GM12892 (cell line): ENCODE measurements around the gene BDH1.

ENCODE experiments used
- DNase-seq: peaks from one replicate; pipeline ENCODE4 v3.0.0; 2011; ENCODE audit not compliant: insufficient read length
- FAIRE-seq: peaks from 2 replicates; lab custom pipeline; 2011; peaks lifted over from hg19 to GRCh38; lab: Jason Lieb, UNC
- POLR2A ChIP-seq: IDR thresholded peaks from 2 replicates; pipeline ENCODE4 v1.6.1; 2011; ENCODE audit warnings: low read depth, low read length, control low read depth
- POLR2AphosphoS5 ChIP-seq: IDR thresholded peaks from 2 replicates; pipeline ENCODE4 v1.6.1; 2011; ENCODE audit warnings: low read depth, low read length, control low read depth
- TAF1 ChIP-seq: IDR thresholded peaks from 2 replicates; pipeline ENCODE4 v1.6.1; 2011; ENCODE audit warnings: low read depth, mild to moderate bottlenecking, control low read depth, low read length, borderline replicate concordance

The BDH1 gene

DNA sequence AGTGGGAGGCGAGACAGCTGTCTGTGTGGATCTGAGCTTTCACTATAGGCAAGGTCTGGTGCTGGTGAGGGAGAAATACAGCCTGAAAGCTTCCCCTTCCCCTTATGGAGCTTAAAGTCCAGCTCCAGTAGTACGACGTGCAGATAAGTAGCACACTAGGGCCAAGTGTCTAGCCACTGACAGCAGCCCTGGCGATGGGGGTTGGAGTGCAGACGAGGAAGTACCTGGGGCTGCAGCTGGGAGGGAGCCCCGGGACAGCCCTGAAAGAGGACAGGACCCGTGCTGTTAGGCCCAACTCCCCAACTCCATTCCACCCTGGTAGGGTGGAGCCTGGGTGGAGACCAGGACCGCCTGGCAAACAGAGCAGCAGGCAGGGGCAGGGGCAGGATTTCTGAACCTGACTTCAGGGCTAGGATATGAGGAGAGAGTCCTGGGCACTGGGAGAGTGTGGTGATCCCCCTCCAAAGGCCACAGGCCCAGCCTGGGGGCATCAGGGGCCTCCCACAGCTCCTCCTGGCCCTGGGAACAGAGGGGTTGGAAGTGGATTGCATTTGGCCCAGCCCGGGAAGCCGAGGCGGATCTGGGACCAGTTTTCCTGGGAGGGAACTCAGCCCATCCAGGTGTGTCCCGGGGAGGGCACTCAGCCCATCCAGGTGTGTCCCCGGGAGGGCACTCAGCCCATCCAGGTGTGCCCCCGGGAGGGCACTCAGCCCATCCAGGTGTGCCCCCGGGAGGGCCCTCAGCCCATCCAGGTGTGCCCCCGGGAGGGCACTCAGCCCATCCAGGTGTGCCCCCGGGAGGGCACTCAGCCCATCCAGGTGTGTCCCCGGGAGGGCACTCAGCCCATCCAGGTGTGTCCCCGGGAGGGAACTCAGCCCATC, 42.8 kb downstream of the BDH1 start:
- no peak for TF ChIP-seq POLR2A
- no peak for TF ChIP-seq POLR2AphosphoS5
- no peak for TF ChIP-seq TAF1
- no peak for FAIRE-seq
- no peak for DNase-seq

DNA sequence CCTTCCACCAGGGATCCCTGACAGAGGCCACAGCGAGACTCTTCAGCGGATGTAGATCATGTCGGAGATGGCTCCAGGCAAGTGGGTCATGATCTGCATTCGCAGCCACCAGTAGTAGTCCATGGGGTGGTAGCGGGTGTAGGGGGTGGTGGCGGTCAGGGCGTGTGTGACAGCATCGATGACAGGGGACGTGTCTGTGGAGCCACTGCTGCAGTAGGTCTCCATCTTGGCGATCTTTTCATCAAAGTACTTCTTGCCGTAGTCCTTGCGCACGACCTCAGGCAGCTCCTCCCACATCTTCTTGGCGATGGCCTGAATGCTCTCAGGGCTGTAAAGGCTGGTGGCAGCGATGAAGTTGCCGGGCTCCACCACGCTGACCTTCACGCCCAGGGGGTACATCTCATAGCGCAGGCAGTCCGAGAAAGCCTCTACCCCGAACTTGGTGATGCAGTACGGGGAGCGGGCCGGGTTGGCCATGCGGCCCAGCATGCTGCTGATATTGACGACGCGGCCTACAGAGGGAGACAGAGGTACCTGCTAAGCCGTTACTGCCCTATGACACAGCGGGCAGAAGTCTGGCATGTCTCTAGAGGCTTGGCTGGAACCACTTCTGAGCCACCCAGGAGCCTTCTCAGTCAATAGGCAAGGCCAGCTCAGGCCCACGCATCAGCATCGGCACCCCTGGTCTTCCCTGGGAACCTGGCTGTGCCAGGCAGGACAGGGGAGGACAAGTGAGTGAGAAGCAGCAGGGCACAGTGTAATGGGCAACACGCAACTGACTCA, 43.7 kb downstream of the BDH1 start:
- FAIRE-seq (no peak), DNase-seq (no peak)
- no peak for TF ChIP-seq POLR2AphosphoS5
- no peak for TF ChIP-seq POLR2A
- TF ChIP-seq TAF1, result no peak

DNA sequence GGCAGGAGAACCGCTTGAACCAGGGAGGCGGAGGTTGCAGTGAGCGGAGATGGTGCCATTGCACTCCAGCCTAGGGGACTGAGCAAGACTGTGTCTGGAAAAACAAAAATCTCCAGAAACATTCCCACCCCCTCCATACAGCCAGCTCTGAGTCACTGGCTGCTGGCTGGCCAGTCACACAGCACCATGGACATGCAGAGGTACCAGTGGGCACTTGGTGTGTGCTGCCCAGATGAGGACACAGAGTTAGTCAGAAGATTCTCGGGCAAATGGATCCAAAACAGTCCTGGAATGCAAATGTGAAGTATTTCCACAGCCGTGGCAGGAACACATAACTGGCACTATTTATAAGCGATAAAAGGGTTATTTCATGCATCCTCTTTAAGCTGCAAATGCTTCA, 44.6 kb downstream of the BDH1 start:
- DNase-seq, result no peak
- TF ChIP-seq POLR2AphosphoS5 (no peak), POLR2A (no peak), TAF1 (no peak)
- FAIRE-seq, result no peak

DNA sequence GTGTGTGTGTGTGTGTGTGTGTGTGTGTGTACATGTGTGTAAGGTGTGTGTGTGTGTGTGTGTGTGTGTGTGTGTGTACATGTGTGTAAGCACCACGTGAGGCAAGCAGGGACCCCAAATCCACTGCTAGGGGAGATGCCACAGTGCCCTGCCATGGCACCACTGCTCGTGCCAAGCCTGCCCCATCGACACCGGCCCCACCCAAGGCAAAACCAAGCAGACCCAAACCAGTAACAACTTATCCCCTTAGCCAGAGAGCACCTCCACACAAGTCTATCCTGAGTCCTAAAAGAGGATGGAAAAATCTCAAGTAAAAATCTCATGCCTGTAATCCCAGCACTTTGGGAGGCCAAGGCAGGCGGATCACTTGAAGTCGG, 45.1 kb downstream of the BDH1 start:
- no peak for FAIRE-seq
- no peak for DNase-seq
- no peak for TF ChIP-seq POLR2AphosphoS5
- TF ChIP-seq POLR2A, result no peak
- TF ChIP-seq TAF1, result no peak

DNA sequence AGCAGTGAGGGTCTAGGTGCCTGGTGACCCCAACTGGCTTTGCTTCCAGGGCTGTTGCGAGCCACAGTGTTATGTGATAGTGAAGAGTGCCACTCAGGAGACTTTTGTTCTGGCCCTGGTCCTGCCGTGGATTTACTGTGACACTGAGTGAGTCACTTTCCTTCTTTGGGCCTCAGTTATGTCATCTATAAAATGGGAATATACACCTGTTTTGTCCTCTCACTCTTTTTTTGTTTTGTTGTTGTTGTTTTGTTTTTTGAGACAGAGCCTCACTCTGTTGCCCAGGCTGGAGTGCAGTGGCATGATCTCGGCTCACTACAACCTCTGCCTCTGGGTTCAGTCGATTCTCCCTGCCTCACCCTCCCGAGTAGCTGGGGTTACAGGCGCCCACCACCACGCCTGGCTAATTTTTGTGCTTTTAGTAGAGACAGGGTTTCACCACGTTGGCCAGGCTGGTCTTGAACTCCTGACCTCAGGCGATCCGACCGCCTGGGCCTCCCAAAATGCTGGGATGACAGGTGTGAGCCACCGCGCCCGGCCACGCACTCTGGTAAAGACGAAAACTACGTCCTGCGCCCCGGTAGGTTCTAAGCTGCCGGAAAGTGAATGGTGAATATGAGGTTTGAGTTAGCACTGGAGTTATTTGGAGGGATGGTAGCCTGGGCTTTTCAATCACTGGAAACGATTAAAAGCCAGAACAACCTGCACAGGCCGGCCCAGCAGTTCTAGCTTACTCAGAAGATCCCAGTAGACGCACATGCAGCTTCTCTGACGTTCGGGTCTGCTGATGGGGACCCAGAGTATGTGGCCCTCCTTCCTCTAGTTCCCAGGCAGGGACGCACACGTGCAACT, 46.6 kb downstream of the BDH1 start:
- FAIRE-seq (peak; percentile 24), DNase-seq (no peak)
- TF ChIP-seq POLR2A (no peak), POLR2AphosphoS5 (no peak), TAF1 (no peak)

GRCh38 chr3:197508461-197508860, 47.3 kb downstream of the BDH1 start:
- no peak for DNase-seq
- no peak for FAIRE-seq
- TF ChIP-seq TAF1 (no peak), POLR2AphosphoS5 (no peak), POLR2A (no peak)

GRCh38 chr3:197508051-197508451, 47.7 kb downstream of the BDH1 start:
- FAIRE-seq (no peak), DNase-seq (no peak)
- TF ChIP-seq TAF1, result no peak
- no peak for TF ChIP-seq POLR2A

DNA sequence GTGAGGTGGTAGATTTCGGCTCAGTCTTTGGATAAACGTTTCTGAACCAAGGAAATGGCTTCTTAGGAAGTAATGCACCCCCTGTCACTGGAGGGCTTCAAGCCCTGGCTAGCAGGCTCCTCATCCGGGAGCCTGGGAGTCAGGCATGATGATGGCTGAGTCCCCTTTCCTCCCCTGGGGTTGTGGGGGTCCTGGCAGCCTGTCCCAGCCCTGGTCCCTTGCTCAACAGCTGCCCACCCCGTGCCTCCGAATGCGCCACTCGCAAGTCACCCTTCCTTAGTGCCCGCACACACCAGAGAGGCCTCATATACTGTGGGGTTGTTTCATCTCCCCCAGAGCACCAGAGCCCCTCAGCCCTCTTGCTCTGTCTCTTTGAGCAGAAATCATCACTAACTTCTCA, 48.2 kb downstream of the BDH1 start:
- TF ChIP-seq TAF1 (no peak), POLR2AphosphoS5 (no peak), POLR2A (no peak)
- FAIRE-seq (no peak), DNase-seq (no peak)

- TF ChIP-seq POLR2A (no peak), POLR2AphosphoS5 (no peak), TAF1 (no peak)
- FAIRE-seq, result no peak
Observed at GRCh38 chr3:197507081-197507480, 48.7 kb downstream of the BDH1 start.

DNA sequence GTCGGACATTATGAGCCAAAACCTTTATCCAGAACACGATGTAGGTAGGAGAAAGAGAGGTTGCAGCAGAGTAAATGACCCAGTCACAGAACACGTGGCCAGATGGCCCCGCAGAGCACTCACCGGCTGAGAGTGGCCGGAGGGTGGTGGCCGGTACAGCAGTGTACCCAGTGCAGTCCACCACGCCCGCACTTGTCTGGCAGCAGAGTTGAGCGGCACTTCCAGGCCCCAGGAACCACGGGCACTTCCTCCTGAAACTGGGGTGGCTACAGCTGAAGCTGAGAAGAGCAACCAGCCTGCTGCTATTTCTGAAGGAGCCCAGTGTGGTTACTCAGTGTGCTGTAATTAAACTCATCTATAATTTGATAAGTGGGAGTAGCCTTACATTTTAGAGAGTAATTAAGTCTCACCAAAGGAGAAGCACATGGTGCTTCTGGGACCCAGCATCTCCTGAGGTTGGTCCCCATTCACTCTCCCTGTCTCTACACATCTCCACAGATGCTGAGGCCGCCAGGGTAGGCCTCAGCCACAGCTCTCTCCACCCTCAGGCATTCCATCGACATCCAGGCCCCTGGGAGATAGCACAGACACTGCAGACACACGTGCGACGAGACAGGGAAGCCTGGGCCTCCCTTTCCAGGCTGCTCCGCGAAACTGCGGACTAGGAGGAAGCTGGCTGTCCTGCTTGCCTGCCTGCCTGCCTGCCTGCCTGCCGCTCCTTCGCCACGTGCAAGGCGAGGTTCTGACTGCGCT, 49.8 kb downstream of the BDH1 start:
- DNase-seq (no peak), FAIRE-seq (no peak)
- TF ChIP-seq TAF1, result no peak
- TF ChIP-seq POLR2AphosphoS5, result no peak
- no peak for TF ChIP-seq POLR2A

More at GRCh38 chr3:197507081-197507480, 48.7 kb downstream of the BDH1 start:
- no peak for DNase-seq
